Measurements from ENCODE around the gene TNPO3. TPM values are rescaled to one million over a fixed set of nuclear protein-coding genes. Genes with fewer than 3 reads are reported as not detected.

Gene TNPO3
- total RNA-seq, 4 donors from 2014 or later, result 30.8 to 43.4 (median 34.4) TPM

DNA sequence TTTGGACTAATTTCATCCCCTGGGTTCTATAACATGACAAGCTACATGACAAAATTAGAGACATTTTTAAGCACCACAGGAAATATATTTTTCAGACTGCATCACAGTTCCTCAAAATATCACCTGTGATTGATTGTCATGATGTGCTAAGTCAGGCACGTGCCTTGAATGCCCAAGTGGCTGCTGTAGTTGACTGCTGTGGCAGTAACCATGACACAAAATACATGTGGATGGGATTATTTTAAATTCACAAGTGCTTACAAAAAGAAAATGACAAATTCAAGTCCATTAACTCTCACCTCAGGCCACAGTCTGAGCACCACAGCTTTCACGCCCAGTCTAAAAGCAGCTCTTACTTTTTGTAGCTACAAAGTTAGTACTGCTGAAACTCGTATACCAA is 45.5 kb downstream of the TNPO3 start:
- 91% methylated on average over 3 of the region's 3 CpGs for WGBS
- DNase-seq (ENCODE audit: low spot score in 2 of 2), result no peak
- H3K27ac ChIP-seq, result no peak overlapping the region

DNA sequence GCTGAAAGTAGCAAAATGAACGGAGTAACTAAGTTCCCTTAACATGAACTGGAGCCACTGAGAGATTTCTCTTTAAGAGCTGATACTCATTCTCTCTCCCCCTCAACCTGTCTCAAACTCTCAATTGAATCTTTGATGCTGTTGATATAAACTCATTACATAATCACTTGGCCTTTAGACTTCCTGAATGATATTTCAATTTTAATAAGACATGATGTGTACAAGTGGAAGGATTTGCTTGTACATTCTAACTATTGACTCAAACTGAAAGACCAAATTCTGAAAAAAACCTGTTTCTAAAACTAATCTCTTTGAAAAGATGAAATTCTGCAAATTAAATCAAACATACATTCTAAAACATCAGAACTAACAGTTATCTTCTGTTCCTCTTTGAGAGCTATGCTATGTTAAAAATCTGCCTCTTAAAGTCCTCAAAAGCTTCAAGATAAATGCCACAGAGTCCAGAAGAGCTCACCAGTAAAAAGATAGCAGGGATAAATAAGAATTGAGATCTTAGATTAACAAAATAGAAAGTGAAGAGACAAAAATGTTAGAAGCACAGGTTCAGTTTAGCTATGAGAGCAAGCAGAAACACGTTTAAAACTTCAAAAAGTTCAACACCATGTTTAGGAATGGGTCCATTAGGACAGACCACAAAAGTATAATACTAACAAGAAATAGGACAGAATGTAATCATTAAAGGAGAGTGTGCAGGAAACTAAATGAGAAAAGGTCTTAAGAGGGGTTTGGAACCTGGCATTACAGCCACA is 46.1 kb downstream of the TNPO3 start:
- Histone ChIP-seq H3K27me3 (no peaks in the 10 kb centered on the region), H3K27ac (no peak overlapping the region), H3K36me3 (peaks cover 27% of the 10 kb centered on the region), H3K9me3 (no peaks in the 10 kb centered on the region), H3K4me1 (no peaks in the 10 kb centered on the region), H3K4me3 (no peak overlapping the region)
- 61% methylated on average over 2 of the region's 2 CpGs for WGBS
- no peak for TF ChIP-seq POLR2AphosphoS5 (IDR thresholded peaks at IDR 0.05)
- TF ChIP-seq EP300 (IDR thresholded peaks at IDR 0.05), result no peak
- TF ChIP-seq CTCF (IDR thresholded peaks at IDR 0.05), result no peak
- no peak for TF ChIP-seq POLR2A (IDR thresholded peaks at IDR 0.05)
- no peak for DNase-seq (ENCODE audit: low spot score in 2 of 2)

More for the DNA sequence above, 45.5 kb downstream of the TNPO3 start:
- no peaks in the 10 kb centered on the region for H3K9me3 ChIP-seq
- H3K4me3 ChIP-seq, result no peak overlapping the region
- TF ChIP-seq POLR2AphosphoS5 (IDR thresholded peaks at IDR 0.05) (no peak), EP300 (IDR thresholded peaks at IDR 0.05) (no peak), CTCF (IDR thresholded peaks at IDR 0.05) (no peak), POLR2A (IDR thresholded peaks at IDR 0.05) (no peak)
- no peaks in the 10 kb centered on the region for H3K4me1 ChIP-seq
- H3K27me3 ChIP-seq, result no peaks in the 10 kb centered on the region
- H3K36me3 ChIP-seq, result peaks cover 33% of the 10 kb centered on the region

GRCh38 chr7:129007572-129007971 is 47.3 kb downstream of the TNPO3 start:
- Histone ChIP-seq H3K27ac (no peak overlapping the region), H3K36me3 (peaks cover 30% of the 10 kb centered on the region)

GRCh38 chr7:129006636-129007414 is 48.1 kb downstream of the TNPO3 start:
- H3K4me3 ChIP-seq, result no peak overlapping the region
- no peaks in the 10 kb centered on the region for H3K4me1 ChIP-seq
- H3K27ac ChIP-seq, result no peak overlapping the region
- H3K9me3 ChIP-seq, result no peaks in the 10 kb centered on the region
- no peak for TF ChIP-seq EP300 (IDR thresholded peaks at IDR 0.05)
- DNase-seq (ENCODE audit: low spot score in 2 of 2), result no peak
- no peaks in the 10 kb centered on the region for H3K27me3 ChIP-seq
- peaks cover 37% of the 10 kb centered on the region for H3K36me3 ChIP-seq
- 78% methylated on average over 3 of the region's 3 CpGs for WGBS

More at GRCh38 chr7:129007572-129007971, 47.3 kb downstream of the TNPO3 start:
- no peaks in the 10 kb centered on the region for H3K4me1 ChIP-seq
- DNase-seq (ENCODE audit: low spot score in 2 of 2), result no peak
- no peaks in the 10 kb centered on the region for H3K9me3 ChIP-seq
- no peak overlapping the region for H3K4me3 ChIP-seq
- TF ChIP-seq CTCF (IDR thresholded peaks at IDR 0.05) (no peak), POLR2A (IDR thresholded peaks at IDR 0.05) (no peak), POLR2AphosphoS5 (IDR thresholded peaks at IDR 0.05) (no peak), EP300 (IDR thresholded peaks at IDR 0.05) (no peak)
- H3K27me3 ChIP-seq, result no peaks in the 10 kb centered on the region
- WGBS, result 94% methylated on average over 4 of the region's 4 CpGs

DNA sequence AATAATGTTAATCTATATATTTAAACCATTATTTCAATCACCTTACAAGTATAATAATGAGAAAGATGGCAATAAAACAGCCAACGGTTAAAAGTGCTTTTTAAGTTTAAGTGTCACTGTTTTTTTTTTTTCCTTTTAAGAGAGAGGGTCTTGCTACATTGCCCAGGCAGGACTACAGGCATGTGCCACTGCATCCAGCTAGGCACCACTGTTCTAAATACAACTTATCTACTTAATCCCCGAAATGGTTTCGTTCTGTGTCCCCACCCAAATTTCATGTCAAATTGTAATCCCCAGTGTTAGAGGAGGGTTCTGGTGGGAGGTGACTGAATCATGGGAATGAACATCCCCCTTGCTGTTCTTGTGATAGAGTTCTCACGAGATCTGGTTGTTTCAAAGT is 49.7 kb downstream of the TNPO3 start:
- 91% methylated on average over 4 of the region's 4 CpGs for WGBS
- TF ChIP-seq EP300 (IDR thresholded peaks at IDR 0.05), result no peak
- TF ChIP-seq CTCF (IDR thresholded peaks at IDR 0.05), result no peak
- TF ChIP-seq POLR2A (IDR thresholded peaks at IDR 0.05), result no peak
- no peak for TF ChIP-seq POLR2AphosphoS5 (IDR thresholded peaks at IDR 0.05)
- no peaks in the 10 kb centered on the region for H3K27me3 ChIP-seq
- peaks cover 44% of the 10 kb centered on the region for H3K36me3 ChIP-seq
- no peaks in the 10 kb centered on the region for H3K4me1 ChIP-seq
- no peak for DNase-seq (ENCODE audit: low spot score in 2 of 2)
- no peak overlapping the region for H3K4me3 ChIP-seq
- no peaks in the 10 kb centered on the region for H3K9me3 ChIP-seq
- H3K27ac ChIP-seq, result no peak overlapping the region

Measured in suprapubic skin (tissue), 4 donors.